Measurements from ENCODE around the gene TUBB8B.
"Not testable (repeated sequence)": the region's sequence is repeated elsewhere in the genome, so short reads cannot be mapped to it uniquely, and the experiment has no call there.

- not testable (repeated sequence) for TF ChIP-seq CTCF (conservative IDR thresholded peaks at IDR 0.05; ENCODE audit: low read depth, low read length); EZH2 (IDR thresholded peaks at IDR 0.05; ENCODE audit: borderline replicate concordance, low read depth, low read length, poor library complexity, severe bottlenecking)
Observed at GRCh38 chr18:84801-85200, 35.4 kb upstream of the TUBB8B start.
